RWPE1 (cell line): ENCODE results near the gene M6PR.
"Not testable (repeated sequence)": the region's sequence is repeated elsewhere in the genome, so short reads cannot be mapped to it uniquely, and the experiment has no call there.

Experiments
- CTCF ChIA-PET: fragments of 350-600 bp; sonication (Branson Sonifier 250); formaldehyde crosslinking; extraction: SDS; loops from one replicate; lab custom pipeline; 2021; lab: Yijun Ruan, JAX
- POLR2A ChIA-PET: fragments of 400-600 bp; formaldehyde crosslinking; extraction: SDS; loops from one replicate; lab custom pipeline; 2020; ENCODE audit warnings: antibody characterized with exemption; ENCODE audit not compliant: low non-redundant PET; lab: Yijun Ruan, JAX
- DNase-seq: peaks from one replicate; pipeline ENCODE4 v3.0.0; 2012; ENCODE audit warnings: low spot score
- H3K27ac ChIP-seq: fragments of 450-650 bp; 2 replicates; pipeline ENCODE4 v1.5.1; 2017
- TF ChIP-seq, protein P1 (sequence below): fragments of 450-650 bp; conservative IDR thresholded peaks from 2 replicates; pipeline ENCODE4 v1.5.1; 2017; ENCODE audit warnings: low read depth, mild to moderate bottlenecking

M6PR gene

DNA sequence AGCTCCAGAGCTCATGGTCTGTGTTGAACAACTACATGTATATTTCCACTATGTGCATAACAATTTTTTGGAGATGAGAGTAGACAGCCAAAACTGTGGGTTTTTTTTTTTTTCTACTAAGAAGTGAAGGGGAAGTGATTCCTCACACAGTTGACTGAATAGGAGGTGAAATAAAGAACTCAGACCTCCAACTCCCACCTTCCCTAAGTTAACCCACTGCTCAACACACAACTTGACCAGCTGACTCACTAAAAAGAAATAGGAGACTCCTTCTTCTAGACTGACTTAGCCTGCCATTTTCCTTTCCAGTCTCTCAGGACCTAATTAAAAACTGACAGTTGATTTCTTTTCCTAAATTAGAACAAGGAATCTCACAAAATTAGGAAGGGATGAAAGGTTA lies 1.7 kb downstream of the M6PR start:
- CTCF ChIA-PET, result no interaction called here
- POLR2A ChIA-PET, result no interaction called here

DNA sequence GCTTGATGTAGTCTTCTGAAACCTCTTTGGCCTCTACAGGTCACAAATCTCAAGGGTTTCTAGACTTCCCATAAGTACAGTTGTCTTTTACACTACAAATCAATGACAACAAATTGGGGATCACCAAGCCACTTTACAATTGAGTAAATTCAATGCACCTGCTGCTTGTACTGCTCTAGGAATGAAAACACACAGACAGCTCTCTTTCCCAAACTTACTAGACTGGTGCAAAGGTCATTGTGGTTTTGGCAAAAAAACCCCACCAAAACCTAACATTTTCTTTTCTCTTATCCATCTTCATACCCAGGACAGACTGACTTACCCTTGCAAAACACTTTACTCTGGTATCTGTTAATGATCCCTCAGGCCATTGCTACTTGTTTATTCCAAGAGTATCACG lies 2.7 kb downstream of the M6PR start:
- ChIA-PET CTCF (no interaction called here), POLR2A (no interaction called here)
- no peak for DNase-seq
- no peak overlapping the region for H3K27ac ChIP-seq
- TF ChIP-seq, protein P1, sequence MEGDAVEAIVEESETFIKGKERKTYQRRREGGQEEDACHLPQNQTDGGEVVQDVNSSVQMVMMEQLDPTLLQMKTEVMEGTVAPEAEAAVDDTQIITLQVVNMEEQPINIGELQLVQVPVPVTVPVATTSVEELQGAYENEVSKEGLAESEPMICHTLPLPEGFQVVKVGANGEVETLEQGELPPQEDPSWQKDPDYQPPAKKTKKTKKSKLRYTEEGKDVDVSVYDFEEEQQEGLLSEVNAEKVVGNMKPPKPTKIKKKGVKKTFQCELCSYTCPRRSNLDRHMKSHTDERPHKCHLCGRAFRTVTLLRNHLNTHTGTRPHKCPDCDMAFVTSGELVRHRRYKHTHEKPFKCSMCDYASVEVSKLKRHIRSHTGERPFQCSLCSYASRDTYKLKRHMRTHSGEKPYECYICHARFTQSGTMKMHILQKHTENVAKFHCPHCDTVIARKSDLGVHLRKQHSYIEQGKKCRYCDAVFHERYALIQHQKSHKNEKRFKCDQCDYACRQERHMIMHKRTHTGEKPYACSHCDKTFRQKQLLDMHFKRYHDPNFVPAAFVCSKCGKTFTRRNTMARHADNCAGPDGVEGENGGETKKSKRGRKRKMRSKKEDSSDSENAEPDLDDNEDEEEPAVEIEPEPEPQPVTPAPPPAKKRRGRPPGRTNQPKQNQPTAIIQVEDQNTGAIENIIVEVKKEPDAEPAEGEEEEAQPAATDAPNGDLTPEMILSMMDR, result no peak

More for the DNA sequence above, 1.7 kb downstream of the M6PR start:
- H3K27ac ChIP-seq, result no peak overlapping the region
- DNase-seq, result no peak
- TF ChIP-seq, protein P1, result no peak

DNA sequence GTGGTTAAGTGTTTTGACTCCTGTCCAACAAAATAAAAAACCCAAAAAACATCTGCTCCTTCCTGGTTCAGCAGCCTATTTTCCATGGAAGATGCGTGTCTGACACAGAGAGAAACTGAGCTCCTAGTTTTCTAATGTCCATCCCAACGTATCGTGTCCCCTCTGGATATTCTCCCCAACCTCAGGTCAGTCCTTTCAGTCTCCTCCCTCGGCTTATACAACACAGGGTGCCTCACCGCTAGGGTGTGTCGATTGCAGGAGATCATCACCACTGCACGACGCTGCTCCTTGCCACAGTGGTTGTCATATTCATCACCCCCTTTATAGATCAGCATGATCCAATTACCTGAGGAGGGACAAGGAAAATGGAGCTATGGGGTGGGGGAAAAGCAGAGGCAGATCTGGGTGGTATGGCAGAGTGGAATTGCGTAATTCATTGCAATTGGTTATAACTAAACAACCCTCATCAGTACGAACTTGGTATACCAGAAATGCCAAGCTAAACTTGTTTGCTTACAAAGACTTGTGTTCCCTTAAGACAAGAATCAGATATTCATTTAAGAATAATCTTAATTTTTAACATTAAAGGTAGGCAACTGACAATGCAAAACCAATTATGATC lies 5.8 kb downstream of the M6PR start:
- TF ChIP-seq, protein P1, result no peak
- POLR2A ChIA-PET, result no interaction called here
- no peak overlapping the region for H3K27ac ChIP-seq
- no peak for DNase-seq
- CTCF ChIA-PET, result no interaction called here

DNA sequence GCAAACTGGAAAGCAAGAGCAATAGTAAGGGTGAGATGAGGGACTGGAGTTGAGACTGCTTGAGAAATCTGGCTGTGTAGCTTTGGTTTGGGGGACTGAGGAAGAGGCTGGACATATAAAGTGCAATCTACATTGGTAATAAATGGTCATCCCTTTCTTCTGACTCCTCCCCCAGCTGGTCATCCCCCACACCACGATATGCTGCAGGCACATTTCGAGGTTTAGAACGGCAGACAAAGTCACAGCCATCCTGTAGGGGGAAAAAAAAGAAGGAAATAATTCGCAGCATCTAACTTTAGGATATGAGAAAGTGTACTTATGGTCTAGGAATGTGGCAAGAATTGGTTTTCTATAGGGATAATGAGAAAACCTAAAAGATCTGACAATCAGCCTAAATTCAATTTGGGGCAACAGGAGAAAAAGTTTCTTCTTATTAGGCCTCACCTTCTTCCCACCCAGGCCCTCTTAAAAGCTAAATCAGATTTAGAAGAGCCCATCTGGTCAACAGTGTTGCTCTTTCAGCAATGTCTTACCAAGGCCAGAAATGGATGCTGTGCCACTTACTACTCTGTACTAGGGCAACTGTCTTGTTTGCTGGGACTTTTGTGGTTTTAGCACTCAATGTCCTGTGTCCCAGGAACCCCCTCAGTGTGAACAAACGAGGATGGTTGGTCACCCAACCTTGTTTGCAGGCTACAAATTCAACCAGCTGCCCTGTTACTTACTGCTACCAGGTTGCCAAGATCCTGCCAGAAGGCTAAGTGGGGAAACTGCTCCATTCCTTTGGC lies 7.6 kb downstream of the M6PR start:
- POLR2A ChIA-PET, result no interaction called here
- H3K27ac ChIP-seq, result no peak overlapping the region
- TF ChIP-seq, protein P1, result no peak
- DNase-seq, result no peak
- CTCF ChIA-PET, result no interaction called here

DNA sequence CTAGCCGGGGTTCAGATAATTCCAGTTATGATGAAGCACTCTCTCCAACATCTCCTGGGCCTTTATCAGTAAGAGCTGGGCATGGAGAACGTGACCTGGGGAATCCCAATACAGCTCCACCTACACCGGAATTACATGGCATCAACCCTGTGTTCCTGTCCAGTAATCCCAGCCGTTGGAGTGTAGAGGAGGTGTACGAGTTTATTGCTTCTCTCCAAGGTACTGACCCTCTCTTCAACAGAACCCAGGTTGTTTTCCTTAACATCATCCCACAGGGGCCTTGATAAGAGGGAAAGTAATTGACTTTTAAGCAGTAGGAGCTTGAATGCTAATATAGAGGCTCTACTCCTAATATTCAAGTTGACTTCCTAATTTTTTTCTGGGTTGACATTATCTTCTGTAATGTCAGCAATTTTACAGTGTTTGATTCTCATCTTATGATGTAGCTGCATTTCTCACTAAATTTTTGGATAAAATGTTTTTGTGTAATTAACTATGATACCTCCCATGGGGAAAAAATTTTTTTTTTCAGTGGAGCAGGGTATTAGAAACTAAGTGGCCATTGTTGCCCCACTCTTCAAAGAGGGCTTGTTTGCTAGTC lies 11.5 kb downstream of the M6PR start:
- DNase-seq, H3K27ac ChIP-seq, POLR2A ChIA-PET, CTCF ChIA-PET: not testable (repeated sequence)

DNA sequence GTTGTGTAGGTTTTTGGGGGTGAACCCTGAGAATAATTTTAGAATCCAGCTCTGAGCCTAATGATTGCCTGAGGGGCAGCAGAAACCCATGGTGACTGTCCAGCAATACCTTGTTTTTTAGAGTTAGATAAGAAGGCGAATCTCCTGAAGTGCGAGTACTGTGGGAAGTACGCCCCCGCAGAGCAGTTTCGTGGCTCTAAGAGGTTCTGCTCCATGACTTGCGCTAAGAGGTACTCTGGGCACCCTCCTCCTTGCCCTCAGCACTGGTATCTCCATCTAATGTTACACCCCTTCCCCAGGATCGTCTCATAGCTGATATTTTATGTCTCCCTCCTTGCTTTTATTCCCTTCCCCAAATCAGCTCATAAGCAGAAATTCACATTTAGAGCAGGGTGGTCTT lies 12.7 kb downstream of the M6PR start:
- DNase-seq, result no peak
- ChIA-PET POLR2A (no interaction called here), CTCF (no interaction called here)

DNA sequence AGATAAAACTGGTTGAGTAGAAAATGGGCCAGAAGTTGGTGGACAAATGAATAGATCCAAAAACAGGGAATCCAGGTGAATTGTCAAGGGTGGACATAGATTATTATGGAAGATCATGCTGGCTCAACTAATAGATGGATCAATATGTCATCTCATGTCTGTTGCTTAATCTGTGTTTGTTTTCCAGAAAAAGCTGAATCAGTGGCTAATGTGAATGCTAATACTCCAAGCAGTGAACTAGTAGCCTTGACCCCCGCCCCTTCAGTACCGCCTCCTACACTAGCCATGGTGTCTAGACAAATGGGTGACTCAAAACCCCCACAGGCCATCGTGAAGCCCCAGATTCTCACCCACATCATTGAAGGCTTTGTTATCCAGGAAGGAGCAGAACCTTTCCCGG lies 15.4 kb downstream of the M6PR start:
- CTCF ChIA-PET, result interaction anchor here (0.7 kb wide), 1 partner anchor 1001 kb away, joined by 3 read pairs; no protein-coding TSS in a partner anchor
- H3K27ac ChIP-seq, DNase-seq, POLR2A ChIA-PET: not testable (repeated sequence)

More for the DNA sequence above, 12.7 kb downstream of the M6PR start:
- no peak overlapping the region for H3K27ac ChIP-seq
- TF ChIP-seq, protein P1, result no peak

DNA sequence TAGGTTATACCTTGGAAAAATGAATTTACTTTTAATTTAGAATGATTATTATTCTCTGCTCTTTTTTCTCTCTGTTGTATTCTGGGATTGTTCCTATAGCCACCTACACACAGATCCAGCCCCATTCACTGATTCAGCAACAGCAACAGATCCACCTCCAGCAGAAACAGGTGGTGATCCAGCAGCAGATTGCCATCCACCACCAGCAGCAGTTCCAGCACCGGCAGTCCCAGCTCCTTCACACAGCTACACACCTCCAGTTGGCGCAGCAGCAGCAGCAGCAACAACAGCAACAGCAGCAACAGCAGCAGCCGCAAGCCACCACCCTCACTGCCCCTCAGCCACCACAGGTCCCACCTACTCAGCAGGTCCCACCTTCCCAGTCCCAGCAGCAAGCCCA lies 17.0 kb downstream of the M6PR start:
- H3K27ac ChIP-seq, CTCF ChIA-PET, POLR2A ChIA-PET, DNase-seq: not testable (repeated sequence)

DNA sequence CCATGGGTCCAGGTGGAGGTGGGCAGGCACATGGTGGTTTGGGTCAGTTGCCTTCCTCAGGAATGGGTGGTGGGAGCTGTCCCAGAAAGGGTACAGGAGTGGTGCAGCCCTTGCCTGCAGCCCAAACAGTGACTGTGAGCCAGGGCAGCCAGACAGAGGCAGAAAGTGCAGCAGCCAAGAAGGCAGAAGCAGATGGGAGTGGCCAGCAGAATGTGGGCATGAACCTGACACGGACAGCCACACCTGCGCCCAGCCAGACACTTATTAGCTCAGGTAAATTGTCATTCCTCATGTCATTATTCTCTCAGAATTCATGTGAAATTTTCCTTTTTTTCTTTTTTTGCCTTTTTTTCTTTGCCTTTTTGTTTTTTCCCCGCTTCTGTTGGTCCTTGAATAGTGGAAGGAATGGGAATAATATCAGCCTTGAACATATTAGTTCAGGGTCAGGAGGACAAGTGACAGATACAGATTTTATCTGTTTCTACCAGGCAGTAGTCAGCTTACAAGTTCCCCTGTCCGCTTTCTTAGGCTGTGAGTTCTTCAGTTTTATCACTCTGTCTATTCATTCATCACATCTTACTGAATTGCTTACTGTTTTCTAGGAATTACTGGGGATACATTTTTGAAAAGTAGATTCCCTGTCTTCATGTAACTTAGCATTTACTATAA lies 18.7 kb downstream of the M6PR start:
- H3K27ac ChIP-seq, CTCF ChIA-PET, DNase-seq, POLR2A ChIA-PET: not testable (repeated sequence)
